DOHH2 (cell line): ENCODE measurements around the gene CRNKL1.

Experiments
- CTCF ChIP-seq: fragments of 200-600 bp; sonication (generic); IDR thresholded peaks from one replicate; pipeline ENCODE4 v1.5.1; 2014; ENCODE audit warnings: antibody characterized with exemption, mild to moderate bottlenecking, low read depth, low read length; ENCODE audit not compliant: poor library complexity, severe bottlenecking
- EZH2phosphoT487 ChIP-seq: fragments of 200-600 bp; sonication (generic); IDR thresholded peaks from 2 replicates; pipeline ENCODE4 v1.6.1; 2017; ENCODE audit warnings: borderline replicate concordance, mild to moderate bottlenecking, antibody characterized with exemption, low read length, moderate library complexity, mixed read lengths

DNA sequence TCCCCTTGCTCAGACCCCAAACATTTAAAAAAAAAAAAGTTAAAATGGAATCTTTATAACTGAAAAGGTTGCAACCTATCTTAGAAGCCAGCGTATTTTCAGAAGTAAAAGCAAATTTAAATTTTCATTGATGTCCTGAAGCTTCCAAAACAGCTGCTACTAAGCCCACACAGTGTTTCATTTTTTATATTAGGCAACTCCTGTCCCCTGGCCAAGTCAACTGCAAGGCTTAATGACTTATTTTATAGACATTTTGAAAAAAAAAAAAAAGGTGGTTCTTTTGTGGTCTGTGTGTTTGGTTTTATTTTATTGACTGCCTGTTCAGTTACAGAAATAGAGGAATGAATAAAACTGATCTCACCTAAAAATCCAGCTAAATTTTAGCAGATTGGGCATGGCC, 13.1 kb upstream of the CRNKL1 start:
- TF ChIP-seq CTCF (no peak), EZH2phosphoT487 (no peak)
